Prostate gland (tissue), 2 donors: ENCODE measurements around the gene NFKBIA. TPM values are rescaled to one million over a fixed set of nuclear protein-coding genes. Genes with fewer than 3 reads are reported as not detected.
"Not testable (repeated sequence)": the region's sequence is repeated elsewhere in the genome, so short reads cannot be mapped to it uniquely, and the experiment has no call there.

Experiments
- DNase-seq: peaks from one replicate; pipeline ENCODE4 v3.0.0-alpha.2; 2019; ENCODE audit warnings: low spot score
- H3K27ac ChIP-seq, 2 donors: fragments of 200-600 bp; sonication (generic); 2 replicates each; pipeline ENCODE4 v1.5.1; 2017 to 2019
- H3K27me3 ChIP-seq: fragments of 200-600 bp; sonication (generic); replicated peaks from 2 replicates; pipeline ENCODE4 v1.5.1; 2019; ENCODE audit not compliant: insufficient read depth
- H3K36me3 ChIP-seq, 2 donors: fragments of 200-600 bp; sonication (generic); 1 replicate in 1 of 2; 2 replicates in 1 of 2; pipeline versions ENCODE4 v1.5.1 to v1.8.1; 2017 to 2019
- H3K4me1 ChIP-seq: fragments of 200-600 bp; sonication (generic); replicated peaks from 2 replicates; pipeline ENCODE4 v1.5.1; 2019
- H3K4me3 ChIP-seq, 2 donors: fragments of 200-600 bp; sonication (generic); 2 replicates each; pipeline ENCODE4 v1.5.1; 2017 to 2019
- H3K9me3 ChIP-seq: fragments of 200-600 bp; sonication (generic); 2 replicates; pipeline ENCODE4 v1.5.1; 2017
- POLR2A ChIP-seq: fragments of 450-650 bp; IDR thresholded peaks from one replicate; pipeline ENCODE4 v1.6.1; 2016; ENCODE audit warnings: antibody characterized with exemption, mild to moderate bottlenecking
- POLR2AphosphoS5 ChIP-seq: sonication (generic); formaldehyde crosslinking; IDR thresholded peaks from one replicate; pipeline ENCODE4 v1.6.1; 2017; ENCODE audit warnings: antibody characterized with exemption
- WGBS: methylation state at CpG from one replicate; pipeline ENCODE4 v1.1.5; 2018; 5-methylcytosine and 5-hydroxymethylcytosine counted together
- intact Hi-C: fragments of 100-400 bp; cut with DNase I; formaldehyde crosslinking; loops from one replicate; pipeline ENCODE4 v1.14.2; 2022
- total RNA-seq, 2 donors: library from RNA; depleted of rRNA; stranded (reverse); fragments of >200 nt; gene quantifications; one replicate each; pipeline ENCODE4 v1.1.0, GENCODE V29; 2016
- TF ChIP-seq, protein P1 (sequence below), 4 experiments: fragments of 200-600 bp in 2 of 4; fragments of 450-650 bp in 2 of 4; sonication (generic) in 2 of 4; IDR thresholded peaks; 1 replicate in 3 of 4; 2 replicates in 1 of 4; pipeline ENCODE4 v1.5.1; 2016 to 2019; ENCODE audit warnings: antibody characterized with exemption in 4 of 4, mild to moderate bottlenecking in 2 of 4, moderate library complexity in 2 of 4

Gene NFKBIA
- total RNA-seq, 2 donors from 2014 or later, result 294 to 415 TPM

DNA sequence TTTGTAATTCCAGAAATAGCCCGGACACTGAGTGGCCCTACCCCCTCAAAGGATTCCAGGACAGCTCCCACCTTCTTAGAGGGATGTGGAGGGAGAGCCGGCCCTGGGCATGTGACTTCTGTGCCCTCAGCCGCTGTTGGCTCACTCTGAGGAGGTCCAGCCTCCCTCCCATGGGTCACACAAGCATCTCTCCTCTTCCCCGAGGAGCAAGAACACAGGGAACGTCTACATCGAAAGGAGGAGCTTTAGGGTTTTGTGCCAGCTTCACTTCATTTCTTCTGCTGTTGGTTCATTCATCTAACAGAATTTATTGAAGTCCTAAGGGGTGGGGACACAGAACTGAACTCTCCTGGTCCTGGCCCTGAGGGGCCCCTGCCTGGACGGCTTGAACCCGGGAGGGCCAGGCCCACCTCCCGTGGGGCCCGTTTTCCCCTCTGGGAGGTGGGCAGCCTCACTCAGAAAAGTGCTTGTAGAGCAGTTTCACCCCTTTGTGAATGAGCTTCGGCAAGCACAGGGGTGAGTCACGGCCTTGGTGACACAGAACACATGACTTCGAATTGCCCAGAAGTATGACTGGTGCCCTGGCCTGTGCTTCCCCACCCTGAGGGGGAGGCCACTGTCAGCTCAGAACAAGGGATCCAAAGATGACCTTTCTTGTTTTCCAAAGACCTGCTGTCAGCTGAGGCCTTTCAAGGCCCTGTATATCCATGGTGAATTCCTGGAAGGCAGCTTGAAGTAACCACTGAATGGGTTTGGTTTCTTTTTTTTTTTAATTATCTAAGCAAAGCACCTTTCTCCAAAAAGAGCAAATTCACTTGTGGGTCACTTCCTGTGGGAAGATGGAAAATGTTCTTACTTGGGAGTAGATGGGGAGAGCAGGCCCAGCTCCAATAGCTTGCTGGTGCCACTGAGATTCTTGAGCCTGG is 39.2 kb downstream of the NFKBIA start:
- Histone ChIP-seq H3K9me3 (no peaks in the 10 kb centered on the region), H3K36me3 (no peaks in the 10 kb centered on the region), H3K27ac (no peak overlapping the region), H3K27me3 (no peaks in the 10 kb centered on the region), H3K4me3 (no peak overlapping the region), H3K4me1 (no peaks in the 10 kb centered on the region)
- intact Hi-C loops, result no loop called here
- WGBS, result 62% methylated on average over 13 of the region's 13 CpGs
- TF ChIP-seq POLR2AphosphoS5, result no peak
- peak; percentile 54 for TF ChIP-seq POLR2A
- no peak for DNase-seq

DNA sequence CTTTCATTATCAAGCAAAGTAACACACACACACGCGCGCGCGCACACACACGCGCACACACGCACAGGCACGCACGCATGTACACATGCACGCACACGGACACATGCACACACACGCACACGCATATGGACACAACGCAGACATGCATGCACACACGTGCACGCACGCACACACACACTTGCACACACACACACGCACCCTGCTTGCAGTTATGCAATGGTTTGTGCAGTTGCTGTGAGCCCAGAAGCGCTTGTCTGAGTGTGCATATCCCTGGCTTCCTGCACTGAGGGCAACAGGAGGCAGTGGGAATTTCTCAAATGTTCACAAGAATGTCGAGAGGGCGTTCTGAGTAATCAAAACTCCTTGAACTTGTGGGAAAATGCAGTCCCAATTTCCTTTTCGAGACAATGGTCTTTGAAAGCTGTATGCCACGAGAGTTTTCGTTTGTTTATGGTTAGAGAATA is 41.6 kb downstream of the NFKBIA start:
- Histone ChIP-seq H3K9me3 (no peaks in the 10 kb centered on the region), H3K4me3 (no peak overlapping the region), H3K27me3 (no peaks in the 10 kb centered on the region), H3K27ac (no peak overlapping the region), H3K36me3 (no peaks in the 10 kb centered on the region), H3K4me1 (no peaks in the 10 kb centered on the region)
- no peak for DNase-seq
- TF ChIP-seq POLR2AphosphoS5 (no peak), POLR2A (no peak)
- TF ChIP-seq, protein P1, sequence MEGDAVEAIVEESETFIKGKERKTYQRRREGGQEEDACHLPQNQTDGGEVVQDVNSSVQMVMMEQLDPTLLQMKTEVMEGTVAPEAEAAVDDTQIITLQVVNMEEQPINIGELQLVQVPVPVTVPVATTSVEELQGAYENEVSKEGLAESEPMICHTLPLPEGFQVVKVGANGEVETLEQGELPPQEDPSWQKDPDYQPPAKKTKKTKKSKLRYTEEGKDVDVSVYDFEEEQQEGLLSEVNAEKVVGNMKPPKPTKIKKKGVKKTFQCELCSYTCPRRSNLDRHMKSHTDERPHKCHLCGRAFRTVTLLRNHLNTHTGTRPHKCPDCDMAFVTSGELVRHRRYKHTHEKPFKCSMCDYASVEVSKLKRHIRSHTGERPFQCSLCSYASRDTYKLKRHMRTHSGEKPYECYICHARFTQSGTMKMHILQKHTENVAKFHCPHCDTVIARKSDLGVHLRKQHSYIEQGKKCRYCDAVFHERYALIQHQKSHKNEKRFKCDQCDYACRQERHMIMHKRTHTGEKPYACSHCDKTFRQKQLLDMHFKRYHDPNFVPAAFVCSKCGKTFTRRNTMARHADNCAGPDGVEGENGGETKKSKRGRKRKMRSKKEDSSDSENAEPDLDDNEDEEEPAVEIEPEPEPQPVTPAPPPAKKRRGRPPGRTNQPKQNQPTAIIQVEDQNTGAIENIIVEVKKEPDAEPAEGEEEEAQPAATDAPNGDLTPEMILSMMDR (IDR thresholded peaks at IDR 0.05), result no peak
- intact Hi-C loops, result no loop called here
- 87% methylated on average over 25 of the region's 25 CpGs for WGBS

DNA sequence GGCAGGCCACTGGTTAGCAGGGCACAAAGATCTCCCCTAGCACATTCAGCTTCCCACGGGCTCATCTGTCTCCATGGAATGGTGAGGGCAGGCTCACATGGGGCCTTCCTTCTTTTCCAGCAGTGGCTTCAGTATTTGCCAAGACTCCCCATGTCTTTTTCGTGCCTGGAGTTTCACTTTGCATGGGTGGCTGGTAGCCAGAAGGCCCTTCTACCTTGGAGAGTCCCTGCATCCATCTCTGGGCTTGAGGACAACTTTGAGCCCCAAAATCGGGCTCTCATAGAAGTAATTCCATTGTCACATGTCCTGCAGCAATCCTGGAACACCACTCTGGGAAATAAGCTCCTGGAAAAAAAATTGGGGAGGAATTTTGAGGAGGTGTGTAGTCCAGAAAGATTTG is 42.1 kb downstream of the NFKBIA start:
- 61% methylated on average over 3 of the region's 3 CpGs for WGBS
- H3K9me3 ChIP-seq, result no peaks in the 10 kb centered on the region
- no peaks in the 10 kb centered on the region for H3K27me3 ChIP-seq
- TF ChIP-seq POLR2A (no peak), POLR2AphosphoS5 (no peak)
- TF ChIP-seq, protein P1 (IDR thresholded peaks at IDR 0.05), result no peak
- DNase-seq, result no peak
- H3K4me1 ChIP-seq, result no peaks in the 10 kb centered on the region
- intact Hi-C loops, result no loop called here
- no peak overlapping the region for H3K27ac ChIP-seq
- no peak overlapping the region for H3K4me3 ChIP-seq
- no peaks in the 10 kb centered on the region for H3K36me3 ChIP-seq

DNA sequence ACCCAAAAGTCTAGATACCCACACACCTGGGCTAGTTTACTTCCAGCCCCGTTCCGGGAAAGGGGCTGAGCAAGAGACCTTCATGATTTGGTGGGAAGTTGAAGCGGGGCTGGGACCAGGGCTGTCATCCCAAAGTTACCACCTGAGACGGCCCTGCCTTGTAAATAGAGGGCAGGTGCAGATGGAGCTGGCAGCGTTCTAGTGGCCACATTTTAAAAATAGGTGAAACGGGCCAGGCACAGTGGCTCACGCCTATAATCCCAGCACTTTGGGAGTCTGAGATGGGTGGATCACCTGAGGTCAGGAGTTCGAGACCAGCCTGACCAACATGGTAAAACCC is 43.4 kb downstream of the NFKBIA start:
- Histone ChIP-seq H3K9me3 (no peaks in the 10 kb centered on the region), H3K4me1 (no peaks in the 10 kb centered on the region), H3K4me3 (no peak overlapping the region), H3K27me3 (no peaks in the 10 kb centered on the region), H3K27ac (no peak overlapping the region), H3K36me3 (no peaks in the 10 kb centered on the region)
- intact Hi-C loops, result no loop called here
- TF ChIP-seq, protein P1 (IDR thresholded peaks at IDR 0.05), result no peak
- no peak for TF ChIP-seq POLR2A
- TF ChIP-seq POLR2AphosphoS5, result no peak
- WGBS, result 74% methylated on average over 8 of the region's 8 CpGs
- DNase-seq, result no peak

DNA sequence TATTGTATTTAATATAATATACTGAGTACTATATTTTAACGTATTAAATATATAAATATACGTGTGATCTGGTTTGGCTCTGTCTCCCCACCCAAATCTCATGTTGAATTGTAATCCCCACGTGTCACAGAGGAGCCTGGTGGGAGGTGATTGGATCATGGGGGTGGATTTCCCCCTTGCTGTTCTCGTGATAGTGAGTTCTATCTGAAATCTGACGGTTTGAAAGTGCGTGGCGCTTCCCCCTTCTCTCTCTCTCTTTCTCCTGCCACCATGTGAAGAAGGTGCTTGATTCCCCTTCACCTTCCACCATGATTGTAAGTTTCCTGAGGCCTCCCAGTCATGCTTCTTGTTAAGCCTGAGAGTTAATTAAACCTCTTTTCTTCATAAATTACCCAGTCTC is 44.9 kb downstream of the NFKBIA start:
- WGBS, result 71% methylated on average over 7 of the region's 7 CpGs
- H3K27ac ChIP-seq, DNase-seq, H3K4me3 ChIP-seq, H3K9me3 ChIP-seq, H3K36me3 ChIP-seq, H3K27me3 ChIP-seq, intact Hi-C loops, H3K4me1 ChIP-seq: not testable (repeated sequence)
